GM23338 (cell line): ENCODE measurements around the gene FBXO11. TPM values are rescaled to one million over a fixed set of nuclear protein-coding genes. Genes with fewer than 3 reads are reported as not detected.

Source experiments
- CREB1 ChIP-seq: fragments of 250-450 bp; sonication (Bioruptor Pico); IDR thresholded peaks from 2 replicates; pipeline ENCODE4 v1.5.0; 2020; ENCODE audit warnings: low read depth, mild to moderate bottlenecking, moderate library complexity
- JUNB ChIP-seq: IDR thresholded peaks from one replicate; pipeline ENCODE4 v1.6.1; 2016; ENCODE audit warnings: antibody characterized with exemption; ENCODE audit not compliant: unreplicated experiment
- POLR2AphosphoS5 ChIP-seq: IDR thresholded peaks from 2 replicates; pipeline ENCODE4 v1.6.1; 2016; ENCODE audit warnings: antibody characterized with exemption, low read depth
- REST ChIP-seq: IDR thresholded peaks from one replicate; pipeline ENCODE4 v1.6.1; 2018; ENCODE audit warnings: antibody characterized with exemption; ENCODE audit not compliant: unreplicated experiment
- STAT1 ChIP-seq: IDR thresholded peaks from one replicate; pipeline ENCODE4 v1.6.1; 2016; ENCODE audit warnings: antibody characterized with exemption; ENCODE audit not compliant: unreplicated experiment
- ZNF114 ChIP-seq: fragments of 250-450 bp; sonication (Bioruptor Pico); IDR thresholded peaks from 2 replicates; pipeline ENCODE4 v1.5.0; 2020; ENCODE audit warnings: mild to moderate bottlenecking, moderate library complexity
- ZNF462 ChIP-seq: fragments of 250-450 bp; sonication (Bioruptor Pico); IDR thresholded peaks from 2 replicates; pipeline ENCODE4 v1.5.0; 2020; ENCODE audit warnings: mild to moderate bottlenecking, moderate library complexity
- polyA plus RNA-seq: library from polyadenylated mRNA; unstranded; fragments of >200 nt; fragmentation: Nextera tagmentation; extraction: Ambion mirVana; gene quantifications from 2 replicates; pipeline ENCODE4 v1.2.1, GENCODE V29; 2016
- total RNA-seq: library from RNA; depleted of rRNA; stranded (reverse); fragments of >200 nt; shearing (Covaris generic); gene quantifications from 2 replicates; pipeline ENCODE4 v1.2.3, GENCODE V29; 2014

Gene FBXO11
- total and polyA plus RNA-seq, 2 experiments from 2014 or later, result 21.5 to 52.7 TPM

- no peak for TF ChIP-seq REST
- no peak for TF ChIP-seq POLR2AphosphoS5
- TF ChIP-seq ZNF462 (CRISPR knock-in tag), result no peak
- no peak for TF ChIP-seq JUNB
- TF ChIP-seq ZNF114, result no peak
- TF ChIP-seq CREB1, result no peak
- no peak for TF ChIP-seq STAT1
Observed at GRCh38 chr2:47917276-47917961, 11.1 kb upstream of the FBXO11 start (continued).
